GM12864 (cell line): ENCODE measurements around the gene KNSTRN.
A peak's percentile ranks its signal among the peaks of the same experiment; 100 is the strongest.

Experiments used
- DNase-seq: peaks from one replicate; pipeline ENCODE4 v3.0.0-alpha.2; 2011; ENCODE audit warnings: low read depth
- H3K4me3 ChIP-seq: 2 replicates; pipeline ENCODE4 v1.5.1; 2011; ENCODE audit warnings: mild to moderate bottlenecking, low read depth, low read length, control low read depth
- TF ChIP-seq, protein P1 (sequence below): IDR thresholded peaks from 2 replicates; pipeline ENCODE4 v1.5.1; 2011; ENCODE audit warnings: low read depth, mild to moderate bottlenecking, moderate library complexity, low read length, control low read depth, inconsistent platforms; ENCODE audit errors: missing control alignments

Gene KNSTRN

DNA sequence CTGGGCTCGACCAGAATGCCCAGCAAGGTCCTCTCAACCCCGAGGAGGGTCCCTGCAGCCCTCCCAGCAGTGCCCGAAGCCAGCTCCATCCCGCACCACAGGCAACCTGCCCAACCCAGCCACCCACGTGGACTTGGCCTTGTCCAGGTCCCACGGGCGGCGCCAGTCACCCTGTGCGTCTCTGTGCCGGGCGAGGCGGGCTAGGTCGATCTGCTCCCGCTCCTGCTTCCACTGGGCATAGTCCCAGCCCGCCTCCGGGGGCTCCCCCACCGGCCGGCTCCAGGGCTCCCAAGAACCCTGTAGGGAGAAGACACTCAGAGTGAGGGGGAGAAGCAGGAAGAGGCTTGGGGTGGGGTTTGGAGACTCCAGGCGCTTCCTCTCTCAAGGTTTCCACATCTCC is 44.9 kb upstream of the KNSTRN start:
- TF ChIP-seq, protein P1, sequence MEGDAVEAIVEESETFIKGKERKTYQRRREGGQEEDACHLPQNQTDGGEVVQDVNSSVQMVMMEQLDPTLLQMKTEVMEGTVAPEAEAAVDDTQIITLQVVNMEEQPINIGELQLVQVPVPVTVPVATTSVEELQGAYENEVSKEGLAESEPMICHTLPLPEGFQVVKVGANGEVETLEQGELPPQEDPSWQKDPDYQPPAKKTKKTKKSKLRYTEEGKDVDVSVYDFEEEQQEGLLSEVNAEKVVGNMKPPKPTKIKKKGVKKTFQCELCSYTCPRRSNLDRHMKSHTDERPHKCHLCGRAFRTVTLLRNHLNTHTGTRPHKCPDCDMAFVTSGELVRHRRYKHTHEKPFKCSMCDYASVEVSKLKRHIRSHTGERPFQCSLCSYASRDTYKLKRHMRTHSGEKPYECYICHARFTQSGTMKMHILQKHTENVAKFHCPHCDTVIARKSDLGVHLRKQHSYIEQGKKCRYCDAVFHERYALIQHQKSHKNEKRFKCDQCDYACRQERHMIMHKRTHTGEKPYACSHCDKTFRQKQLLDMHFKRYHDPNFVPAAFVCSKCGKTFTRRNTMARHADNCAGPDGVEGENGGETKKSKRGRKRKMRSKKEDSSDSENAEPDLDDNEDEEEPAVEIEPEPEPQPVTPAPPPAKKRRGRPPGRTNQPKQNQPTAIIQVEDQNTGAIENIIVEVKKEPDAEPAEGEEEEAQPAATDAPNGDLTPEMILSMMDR: no peak
- no peak for DNase-seq
- no peak overlapping the region for H3K4me3 ChIP-seq

DNA sequence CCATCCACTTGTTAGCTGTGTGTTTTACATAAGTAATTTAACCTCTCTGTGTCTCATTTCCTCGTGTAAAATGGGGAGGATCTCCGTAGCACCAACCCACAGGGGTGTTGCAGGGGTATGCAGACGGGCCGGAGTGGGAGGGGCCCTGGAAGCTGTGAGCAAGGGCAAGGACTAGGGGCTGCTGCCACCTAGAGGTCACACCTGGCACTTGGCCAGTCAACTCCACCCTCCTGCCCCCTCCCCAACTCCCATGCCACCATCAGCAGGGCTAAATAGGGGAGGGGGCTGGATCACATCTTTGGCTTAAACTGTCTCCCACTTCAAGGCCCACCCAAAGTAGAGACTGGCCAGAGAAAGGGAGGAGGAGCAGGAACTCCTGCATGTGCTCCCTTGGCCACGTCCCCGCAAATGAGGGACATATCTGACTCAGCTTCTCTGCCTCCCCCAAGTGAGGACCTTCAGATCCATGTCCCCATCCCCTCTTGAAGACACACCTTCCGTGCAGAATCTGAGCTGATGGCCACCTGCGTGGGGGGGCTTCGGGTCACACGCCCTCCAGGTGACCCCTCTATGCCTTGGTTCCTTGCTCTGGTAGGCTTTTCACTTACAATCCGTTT is 44.4 kb upstream of the KNSTRN start:
- no peak overlapping the region for H3K4me3 ChIP-seq
- peak; percentile 44 for DNase-seq
- TF ChIP-seq, protein P1: peak; percentile 96

DNA sequence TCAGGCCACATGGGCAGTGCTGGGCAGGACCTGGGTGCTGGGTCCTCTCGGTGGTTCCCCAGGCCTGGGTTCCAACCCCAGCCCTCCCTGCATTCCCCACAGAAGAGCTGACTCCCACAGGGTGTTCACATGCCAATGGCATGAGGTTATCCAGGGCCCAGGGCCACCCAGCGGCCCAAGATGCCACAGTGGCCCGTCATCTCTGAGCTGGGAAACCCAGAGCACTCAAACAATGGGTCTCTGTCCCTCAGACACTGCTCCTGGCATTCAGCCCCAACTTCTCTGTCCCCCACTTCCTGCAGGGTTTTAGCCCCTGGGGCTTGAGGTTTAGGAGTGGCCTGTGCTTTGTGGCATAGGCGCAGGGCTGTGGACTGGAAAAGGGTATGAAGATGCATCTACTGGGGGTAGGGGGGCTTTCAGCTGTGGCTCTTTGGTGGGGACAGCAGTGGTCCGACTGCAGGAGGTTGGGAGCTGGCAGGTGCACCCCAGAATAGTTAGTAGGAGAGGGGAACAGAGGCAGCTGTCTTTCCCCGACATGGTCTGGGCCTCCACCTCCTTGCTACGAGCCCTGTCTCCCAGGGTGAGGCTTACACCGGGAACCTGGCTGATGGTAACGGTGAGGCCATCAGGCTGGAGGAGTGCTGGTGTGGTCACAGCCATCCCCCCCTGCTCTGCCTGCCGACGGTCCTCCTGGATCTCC is 43.5 kb upstream of the KNSTRN start:
- TF ChIP-seq, protein P1: no peak

DNA sequence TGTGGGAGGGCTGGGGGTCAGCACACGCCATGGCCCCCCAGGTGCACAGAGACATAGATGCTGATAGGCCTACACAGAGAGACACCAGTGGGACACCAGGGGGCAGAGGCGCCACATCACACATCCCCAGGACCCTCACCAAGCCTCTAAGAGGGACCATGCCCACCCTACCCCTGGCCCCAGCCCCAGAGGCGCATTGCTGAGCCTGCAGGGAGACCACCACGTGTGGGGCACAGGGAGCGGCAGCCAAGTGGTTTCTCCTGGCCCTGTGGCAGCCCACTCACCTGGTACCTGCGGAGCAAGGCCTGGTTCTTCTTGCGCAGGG is 42.9 kb upstream of the KNSTRN start:
- DNase-seq: no peak
- TF ChIP-seq, protein P1: no peak
- H3K4me3 ChIP-seq: no peak overlapping the region

More for the DNA sequence above, 43.5 kb upstream of the KNSTRN start:
- H3K4me3 ChIP-seq: no peak overlapping the region
- DNase-seq: no peak

DNA sequence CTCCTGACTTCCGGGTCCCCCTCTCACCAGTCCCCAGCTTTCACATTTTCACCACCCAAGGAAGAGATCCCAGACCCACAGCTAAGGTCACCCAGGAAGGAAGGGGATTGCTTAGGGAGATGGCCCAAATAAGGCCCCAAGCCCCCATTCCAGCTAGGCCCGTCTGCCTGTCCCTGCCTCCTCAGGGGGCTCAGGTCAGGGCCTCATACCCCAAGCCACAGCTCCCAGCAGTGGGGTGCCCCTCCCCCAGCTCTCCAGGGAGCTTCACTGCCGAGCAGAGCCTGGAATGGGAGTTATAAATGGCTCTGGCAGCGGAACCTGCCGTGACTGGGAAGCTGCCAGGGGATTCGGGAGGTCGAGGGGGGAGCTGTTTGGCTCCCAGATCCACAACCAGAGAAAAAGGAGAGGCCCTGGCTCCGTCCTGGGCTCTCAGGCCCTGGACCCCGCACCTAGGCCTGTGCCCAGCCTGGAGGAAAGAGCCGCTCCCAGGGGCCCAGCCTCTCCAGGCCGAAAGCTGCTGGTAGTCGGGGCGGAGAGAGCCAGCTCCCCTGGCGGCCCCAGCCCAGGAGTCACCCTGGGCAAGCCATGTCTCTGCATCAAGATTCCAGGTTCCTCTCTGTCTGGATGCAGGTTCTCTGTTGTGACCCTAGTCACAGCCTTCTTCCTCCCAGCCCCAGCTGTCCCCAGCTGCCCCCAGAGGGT is 42.3 kb upstream of the KNSTRN start:
- TF ChIP-seq, protein P1: no peak
- H3K4me3 ChIP-seq: no peak overlapping the region
- DNase-seq: no peak

DNA sequence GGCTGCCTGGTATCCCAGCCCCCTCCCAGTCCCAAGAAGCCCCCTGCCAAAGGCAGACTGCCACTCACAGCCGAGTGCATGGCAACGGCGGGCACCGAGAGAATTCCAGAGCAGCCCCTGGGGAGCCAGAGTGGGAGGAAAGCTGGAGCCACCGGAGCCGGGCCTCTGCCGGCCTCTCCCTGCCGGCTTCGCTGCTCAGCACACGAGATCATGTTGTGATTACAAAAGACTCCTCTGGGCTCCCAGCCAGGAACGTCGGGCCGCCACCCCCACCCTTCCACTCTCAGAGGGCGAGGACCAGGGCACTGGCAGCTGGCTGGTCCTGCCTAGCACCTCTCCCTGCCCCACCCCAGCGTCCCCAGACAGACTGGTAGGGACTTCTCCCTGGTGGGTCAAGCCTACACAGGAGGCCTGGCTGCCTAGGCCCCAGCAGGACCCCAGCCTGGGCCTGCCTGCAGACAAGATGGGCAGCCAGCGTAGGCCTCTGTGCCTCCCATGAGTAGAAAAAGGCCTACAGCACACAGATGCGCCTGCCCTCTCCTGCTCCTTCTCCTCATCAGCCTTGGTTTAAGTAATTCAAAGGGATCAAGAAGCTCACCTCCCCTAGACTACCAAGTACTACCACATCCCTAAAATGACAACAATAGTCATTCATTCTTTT is 41.7 kb upstream of the KNSTRN start, which contains the start of gene CCDC9B:
Gene CCDC9B, minus strand, starts transcription at position 200 of the 661 bp plus-strand sequence. Its CDS starts 120 bp downstream, at position 80.
- TF ChIP-seq, protein P1: no peak
- no peak for DNase-seq

More for the DNA sequence above, 41.7 kb upstream of the KNSTRN start, which contains the start of gene CCDC9B:
- H3K4me3 ChIP-seq: no peak within 1 kb of the TSS
